Erythroblast (primary cell): ENCODE measurements around the gene NCR1.

Source experiments
- GATA1 ChIP-seq: IDR thresholded peaks from 2 replicates; pipeline ENCODE4 v1.6.1; 2011; ENCODE audit warnings: low read depth, mild to moderate bottlenecking, control low read depth, low read length, moderate library complexity
- POLR2A ChIP-seq: IDR thresholded peaks from 2 replicates; pipeline ENCODE4 v1.6.1; 2011; ENCODE audit warnings: mild to moderate bottlenecking, low read length

DNA sequence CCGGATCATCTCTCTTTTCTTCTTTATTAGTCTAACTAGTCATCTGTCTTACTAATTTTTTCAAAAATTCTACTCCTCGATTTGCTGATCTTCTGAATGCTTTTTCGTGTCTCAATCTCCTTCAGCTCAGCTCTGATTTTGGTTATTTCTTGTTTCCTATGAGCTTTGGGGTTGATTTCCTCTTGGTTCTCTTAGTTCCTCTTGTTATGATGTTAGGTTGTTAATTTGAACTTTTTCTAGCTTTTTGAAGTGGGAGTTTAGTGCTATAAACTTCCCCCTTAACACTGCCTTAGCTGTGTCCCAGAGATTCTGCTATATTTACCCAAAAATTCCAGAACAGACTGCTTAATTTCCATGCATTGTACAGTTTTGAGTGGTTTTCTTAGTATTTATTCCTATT is 28.5 kb upstream of the NCR1 start:
- TF ChIP-seq POLR2A (no peak), GATA1 (no peak)
